ACC112 (cell line): ENCODE data around the gene ERN1.
A peak's percentile ranks its signal among the peaks of the same experiment; 100 is the strongest.

Experiments
- H2AFZ ChIP-seq: fragments of 200-600 bp; sonication (generic); one replicate; pipeline ENCODE4 v1.6.0; 2017; ENCODE audit warnings: antibody characterized with exemption, low read length; ENCODE audit not compliant: unreplicated experiment
- H3K27ac ChIP-seq: fragments of 200-600 bp; sonication (generic); 2 replicates; pipeline ENCODE4 v1.5.1; 2014; ENCODE audit warnings: low read depth, mild to moderate bottlenecking, antibody characterized with exemption, low read length, moderate library complexity
- H3K27me3 ChIP-seq: fragments of 200-600 bp; sonication (generic); 2 replicates; pipeline ENCODE4 v1.6.1; 2014; ENCODE audit warnings: mild to moderate bottlenecking, antibody characterized with exemption, low read length, moderate library complexity, mixed read lengths; ENCODE audit not compliant: insufficient read depth
- H3K36me3 ChIP-seq: fragments of 200-600 bp; sonication (generic); 2 replicates; pipeline ENCODE4 v1.6.1; 2016; ENCODE audit warnings: mild to moderate bottlenecking, antibody characterized with exemption, low read length, moderate library complexity, mixed read lengths; ENCODE audit not compliant: insufficient read depth
- H3K4me1 ChIP-seq: fragments of 200-600 bp; sonication (generic); one replicate; pipeline ENCODE4 v1.6.1; 2016; ENCODE audit warnings: low read length, mixed read lengths; ENCODE audit not compliant: insufficient read depth, unreplicated experiment, control insufficient read depth
- H3K4me3 ChIP-seq: fragments of 200-600 bp; sonication (generic); 2 replicates; pipeline ENCODE4 v1.5.1; 2014; ENCODE audit warnings: mild to moderate bottlenecking, low read depth, low read length
- H3K79me2 ChIP-seq: fragments of 200-600 bp; sonication (generic); one replicate; pipeline ENCODE4 v1.6.0; 2016; ENCODE audit warnings: low read length; ENCODE audit not compliant: control insufficient read depth, unreplicated experiment, insufficient read depth

Gene ERN1

GRCh38 chr17:64157669-64158180 is 27.8 kb upstream of the ERN1 start:
- Histone ChIP-seq H3K4me3 (no peak overlapping the region), H3K79me2 (no peaks in the 10 kb centered on the region), H3K27me3 (no peaks in the 10 kb centered on the region), H3K4me1 (no peaks in the 10 kb centered on the region), H2AFZ (no peak overlapping the region), H3K27ac (no peak overlapping the region), H3K36me3 (no peaks in the 10 kb centered on the region)

- no peak overlapping the region for H2AFZ ChIP-seq
- H3K27me3 ChIP-seq: no peaks in the 10 kb centered on the region
- no peak overlapping the region for H3K27ac ChIP-seq
- H3K4me1 ChIP-seq: no peaks in the 10 kb centered on the region
- H3K4me3 ChIP-seq: no peak overlapping the region
- H3K79me2 ChIP-seq: no peaks in the 10 kb centered on the region
- no peaks in the 10 kb centered on the region for H3K36me3 ChIP-seq
Measured at GRCh38 chr17:64156670-64157069, 26.7 kb upstream of the ERN1 start.

GRCh38 chr17:64155751-64156544 is 26.0 kb upstream of the ERN1 start:
- no peaks in the 10 kb centered on the region for H3K79me2 ChIP-seq
- H3K4me1 ChIP-seq: no peaks in the 10 kb centered on the region
- no peaks in the 10 kb centered on the region for H3K27me3 ChIP-seq
- no peak overlapping the region for H2AFZ ChIP-seq
- no peak overlapping the region for H3K27ac ChIP-seq
- no peaks in the 10 kb centered on the region for H3K36me3 ChIP-seq
- H3K4me3 ChIP-seq: no peak overlapping the region

GRCh38 chr17:64155129-64155528 is 25.2 kb upstream of the ERN1 start:
- no peak overlapping the region for H3K4me3 ChIP-seq
- H3K79me2 ChIP-seq: no peaks in the 10 kb centered on the region
- H3K27me3 ChIP-seq: no peaks in the 10 kb centered on the region
- H3K27ac ChIP-seq: no peak overlapping the region
- peaks cover 7% of the 10 kb centered on the region for H3K4me1 ChIP-seq
- no peaks in the 10 kb centered on the region for H3K36me3 ChIP-seq
- H2AFZ ChIP-seq: no peak overlapping the region

GRCh38 chr17:64154717-64155116 is 24.8 kb upstream of the ERN1 start:
- Histone ChIP-seq H3K27ac (no peak overlapping the region), H3K4me1 (peaks cover 7% of the 10 kb centered on the region)

GRCh38 chr17:64154313-64154695 is 24.4 kb upstream of the ERN1 start:
- peaks cover 7% of the 10 kb centered on the region for H3K4me1 ChIP-seq
- no peaks in the 10 kb centered on the region for H3K27me3 ChIP-seq
- no peaks in the 10 kb centered on the region for H3K36me3 ChIP-seq
- no peak overlapping the region for H2AFZ ChIP-seq
- H3K27ac ChIP-seq: no peak overlapping the region
- H3K4me3 ChIP-seq: no peak overlapping the region
- no peaks in the 10 kb centered on the region for H3K79me2 ChIP-seq

More at GRCh38 chr17:64154717-64155116, 24.8 kb upstream of the ERN1 start:
- Histone ChIP-seq H3K36me3 (no peaks in the 10 kb centered on the region), H3K4me3 (no peak overlapping the region), H3K79me2 (no peaks in the 10 kb centered on the region), H2AFZ (no peak overlapping the region), H3K27me3 (no peaks in the 10 kb centered on the region)

GRCh38 chr17:64153565-64154312 is 23.8 kb upstream of the ERN1 start:
- peaks cover 7% of the 10 kb centered on the region for H3K4me1 ChIP-seq
- no peak overlapping the region for H3K27ac ChIP-seq
- H3K79me2 ChIP-seq: no peaks in the 10 kb centered on the region
- H2AFZ ChIP-seq: no peak overlapping the region
- H3K4me3 ChIP-seq: no peak overlapping the region
- H3K36me3 ChIP-seq: no peaks in the 10 kb centered on the region
- H3K27me3 ChIP-seq: no peaks in the 10 kb centered on the region

GRCh38 chr17:64152428-64153125 is 22.6 kb upstream of the ERN1 start:
- Histone ChIP-seq H3K4me3 (no peak overlapping the region), H3K27ac (no peak overlapping the region), H3K4me1 (peaks cover 13% of the 10 kb centered on the region), H3K79me2 (no peaks in the 10 kb centered on the region), H3K36me3 (no peaks in the 10 kb centered on the region), H2AFZ (no peak overlapping the region), H3K27me3 (no peaks in the 10 kb centered on the region)

GRCh38 chr17:64151016-64151368 is 21.0 kb upstream of the ERN1 start:
- H3K79me2 ChIP-seq: peaks cover 9% of the 10 kb centered on the region
- peak overlapping the region; percentile 24; the same call in 1 of the 2 replicates for H3K27ac ChIP-seq
- H3K36me3 ChIP-seq: peaks cover 5% of the 10 kb centered on the region; the same call in 1 of the 2 replicates
- no peak overlapping the region for H3K4me3 ChIP-seq
- no peaks in the 10 kb centered on the region for H3K27me3 ChIP-seq
- no peak overlapping the region for H2AFZ ChIP-seq
- H3K4me1 ChIP-seq: peaks cover 23% of the 10 kb centered on the region

- peaks cover 23% of the 10 kb centered on the region for H3K4me1 ChIP-seq
- peaks cover 5% of the 10 kb centered on the region; the same call in 1 of the 2 replicates for H3K36me3 ChIP-seq
Measured at GRCh38 chr17:64150237-64151015, 20.5 kb upstream of the ERN1 start.

More at GRCh38 chr17:64150237-64151015, 20.5 kb upstream of the ERN1 start:
- Histone ChIP-seq H3K27me3 (no peaks in the 10 kb centered on the region), H2AFZ (no peak overlapping the region), H3K79me2 (peaks cover 10% of the 10 kb centered on the region), H3K27ac (peak overlapping the region; percentile 24; the same call in 1 of the 2 replicates), H3K4me3 (no peak overlapping the region)
